Trophoblast cell (in vitro differentiated cells and primary cell): ENCODE data around the gene ARHGAP10.
A peak's percentile ranks its signal among the peaks of the same experiment; 100 is the strongest.

ENCODE experiments used
- DNase-seq, 2 donors: peaks; one replicate each; pipeline ENCODE4 v3.0.0-alpha.2; 2016
- H2AFZ ChIP-seq: 2 replicates; pipeline ENCODE4 v1.6.1; 2013; ENCODE audit warnings: low read length, moderate library complexity, mild to moderate bottlenecking; ENCODE audit not compliant: insufficient read depth, poor library complexity
- H2AK5ac ChIP-seq: 2 replicates; pipeline ENCODE4 v1.6.1; 2013; ENCODE audit warnings: mild to moderate bottlenecking, low read length
- H2BK120ac ChIP-seq: 2 replicates; pipeline ENCODE4 v1.6.1; 2013; ENCODE audit warnings: low read length, mild to moderate bottlenecking, moderate library complexity; ENCODE audit not compliant: insufficient read depth, poor library complexity
- H2BK12ac ChIP-seq: 2 replicates; pipeline ENCODE4 v1.6.1; 2013; ENCODE audit warnings: mild to moderate bottlenecking, low read length, moderate library complexity
- H2BK5ac ChIP-seq: 2 replicates; pipeline ENCODE4 v1.6.1; 2013; ENCODE audit warnings: low read length, low read depth, moderate library complexity, mild to moderate bottlenecking; ENCODE audit not compliant: poor library complexity
- H3K14ac ChIP-seq: 2 replicates; pipeline ENCODE4 v1.6.1; 2013; ENCODE audit warnings: mild to moderate bottlenecking, low read length
- H3K18ac ChIP-seq: 2 replicates; pipeline ENCODE4 v1.6.1; 2013; ENCODE audit warnings: mild to moderate bottlenecking, low read length
- H3K23ac ChIP-seq: 2 replicates; pipeline ENCODE4 v1.6.1; 2013; ENCODE audit warnings: low read length
- H3K27ac ChIP-seq: 2 replicates; pipeline ENCODE4 v1.5.1; 2013; ENCODE audit warnings: low read depth, mild to moderate bottlenecking, inconsistent platforms, low read length, moderate library complexity
- H3K27me3 ChIP-seq: 2 replicates; pipeline ENCODE4 v1.6.1; 2013; ENCODE audit warnings: inconsistent platforms, mild to moderate bottlenecking, low read length, moderate library complexity; ENCODE audit not compliant: insufficient read depth
- H3K36me3 ChIP-seq, 2 experiments: 1 replicate in 1 of 2; 2 replicates in 1 of 2; pipeline ENCODE4 v1.6.1; 2013; ENCODE audit warnings: low read length in 2 of 2, mild to moderate bottlenecking in 2 of 2, moderate library complexity in 1 of 2; ENCODE audit not compliant: insufficient read depth in 2 of 2, control insufficient read depth in 1 of 2
- H3K4ac ChIP-seq: 2 replicates; pipeline ENCODE4 v1.6.1; 2013; ENCODE audit warnings: low read depth, mild to moderate bottlenecking, low read length, moderate library complexity
- H3K4me1 ChIP-seq, 2 experiments: 1 replicate in 1 of 2; 2 replicates in 1 of 2; pipeline ENCODE4 v1.6.1; 2013; ENCODE audit warnings: low read length in 2 of 2, mild to moderate bottlenecking in 2 of 2, moderate library complexity in 1 of 2; ENCODE audit not compliant: insufficient read depth in 2 of 2, control insufficient read depth in 1 of 2
- H3K4me2 ChIP-seq: 2 replicates; pipeline ENCODE4 v1.6.1; 2013; ENCODE audit warnings: inconsistent platforms, mild to moderate bottlenecking, low read length, moderate library complexity
- H3K4me3 ChIP-seq: 2 replicates; pipeline ENCODE4 v1.5.1; 2013; ENCODE audit warnings: mild to moderate bottlenecking, low read depth, low read length, inconsistent platforms
- H3K79me1 ChIP-seq: one replicate; pipeline ENCODE4 v1.6.1; 2013; ENCODE audit warnings: low read length
- H3K79me2 ChIP-seq: 2 replicates; pipeline ENCODE4 v1.6.1; 2013; ENCODE audit warnings: low read length, mild to moderate bottlenecking; ENCODE audit not compliant: control insufficient read depth, insufficient read depth, poor library complexity
- H3K9ac ChIP-seq: 2 replicates; pipeline ENCODE4 v1.6.1; 2013; ENCODE audit warnings: mild to moderate bottlenecking, low read length
- H3K9me3 ChIP-seq: 2 replicates; pipeline ENCODE4 v1.6.1; 2013; ENCODE audit warnings: low read depth, mild to moderate bottlenecking, control low read depth, inconsistent platforms, low read length; ENCODE audit not compliant: insufficient read depth
- H4K12ac ChIP-seq: 2 replicates; pipeline ENCODE4 v1.6.1; 2013; ENCODE audit warnings: low read depth, mild to moderate bottlenecking, low read length, moderate library complexity
- H4K8ac ChIP-seq: 2 replicates; pipeline ENCODE4 v1.6.1; 2013; ENCODE audit warnings: low read depth, mild to moderate bottlenecking, low read length, moderate library complexity
- H4K91ac ChIP-seq: one replicate; pipeline ENCODE4 v1.6.1; 2013; ENCODE audit warnings: low read depth, mild to moderate bottlenecking, low read length, moderate library complexity
- WGBS: extraction: QIAGEN DNeasy Blood & Tissue Kit; methylation state at CpG from one replicate; pipeline ENCODE4 v1.1.7; 2013; ENCODE audit warnings: missing lambda C conversion rate; ENCODE audit not compliant: insufficient read length, insufficient coverage; ENCODE audit errors: extremely low coverage; 5-methylcytosine and 5-hydroxymethylcytosine counted together

ARHGAP10 gene

GRCh38 chr4:147955827-147956558 is 224.1 kb downstream of the ARHGAP10 start:
- Histone ChIP-seq H3K27me3 (no peaks in the 10 kb centered on the region), H3K4me1 (peaks cover 2% of the 10 kb centered on the region in 2 experiments)

GRCh38 chr4:147957446-147957845 is 225.6 kb downstream of the ARHGAP10 start:
- no peak overlapping the region for H2AK5ac ChIP-seq
- H3K4me1 ChIP-seq, result peaks cover 2% of the 10 kb centered on the region in 2 experiments
- H3K18ac ChIP-seq, result no peak overlapping the region
- H3K4me3 ChIP-seq, result no peak overlapping the region
- no peak overlapping the region for H3K4me2 ChIP-seq
- H3K79me2 ChIP-seq, result no peaks in the 10 kb centered on the region
- no peak overlapping the region for H4K12ac ChIP-seq
- H3K27ac ChIP-seq, result no peak overlapping the region
- H3K14ac ChIP-seq, result no peak overlapping the region
- H4K91ac ChIP-seq, result no peak overlapping the region
- no peak overlapping the region for H2BK120ac ChIP-seq
- H3K4ac ChIP-seq, result no peak overlapping the region
- no peak overlapping the region for H3K23ac ChIP-seq
- H2BK5ac ChIP-seq, result no peak overlapping the region
- DNase-seq, result no peak
- WGBS, result no CpG with 5 or more reads among the region's 3 CpGs
- no peak overlapping the region for H2BK12ac ChIP-seq
- H3K79me1 ChIP-seq, result no peaks in the 10 kb centered on the region
- no peak overlapping the region for H3K9ac ChIP-seq
- no peak overlapping the region for H4K8ac ChIP-seq
- H3K9me3 ChIP-seq, result no peaks in the 10 kb centered on the region
- no peak overlapping the region for H2AFZ ChIP-seq
- H3K36me3 ChIP-seq, result no peaks in the 10 kb centered on the region
- no peaks in the 10 kb centered on the region for H3K27me3 ChIP-seq

More at GRCh38 chr4:147955827-147956558, 224.1 kb downstream of the ARHGAP10 start:
- H4K91ac ChIP-seq, result no peak overlapping the region
- no peak overlapping the region for H3K4me2 ChIP-seq
- no peaks in the 10 kb centered on the region for H3K79me2 ChIP-seq
- WGBS, result 100% methylated on average over 1 of the region's 4 CpGs
- no peak overlapping the region for H2BK5ac ChIP-seq
- H3K79me1 ChIP-seq, result no peaks in the 10 kb centered on the region
- no peak for DNase-seq
- no peak overlapping the region for H4K8ac ChIP-seq
- H2AFZ ChIP-seq, result no peak overlapping the region
- no peaks in the 10 kb centered on the region for H3K36me3 ChIP-seq
- no peaks in the 10 kb centered on the region for H3K9me3 ChIP-seq
- no peak overlapping the region for H2BK12ac ChIP-seq
- H3K23ac ChIP-seq, result no peak overlapping the region
- no peak overlapping the region for H2BK120ac ChIP-seq
- H4K12ac ChIP-seq, result no peak overlapping the region
- H3K14ac ChIP-seq, result no peak overlapping the region
- no peak overlapping the region for H3K4me3 ChIP-seq
- H2AK5ac ChIP-seq, result no peak overlapping the region
- no peak overlapping the region for H3K4ac ChIP-seq
- H3K18ac ChIP-seq, result no peak overlapping the region
- no peak overlapping the region for H3K9ac ChIP-seq
- H3K27ac ChIP-seq, result no peak overlapping the region

- Histone ChIP-seq H2BK5ac (no peak overlapping the region), H3K4me1 (peaks cover 2% of the 10 kb centered on the region in 2 experiments), H3K14ac (no peak overlapping the region), H4K12ac (no peak overlapping the region), H2BK120ac (no peak overlapping the region), H3K4me3 (no peak overlapping the region), H3K23ac (no peak overlapping the region), H4K8ac (no peak overlapping the region), H3K36me3 (no peaks in the 10 kb centered on the region), H3K27ac (no peak overlapping the region), H3K4me2 (no peak overlapping the region), H3K79me2 (no peaks in the 10 kb centered on the region), H2AFZ (no peak overlapping the region), H2BK12ac (no peak overlapping the region), H3K9me3 (no peaks in the 10 kb centered on the region), H3K18ac (no peak overlapping the region), H4K91ac (no peak overlapping the region), H3K4ac (no peak overlapping the region), H2AK5ac (no peak overlapping the region), H3K27me3 (no peaks in the 10 kb centered on the region), H3K9ac (no peak overlapping the region), H3K79me1 (no peaks in the 10 kb centered on the region)
- peak; percentile 54 to 77 for DNase-seq
- no CpG with 5 or more reads among the region's 3 CpGs for WGBS
These were observed 226.2 kb downstream of the ARHGAP10 start for GRCh38 chr4:147958057-147958456.

- Histone ChIP-seq H3K36me3 (no peaks in the 10 kb centered on the region), H3K4me1 (peaks cover 2% of the 10 kb centered on the region in 2 experiments), H3K4ac (no peak overlapping the region), H3K4me2 (no peak overlapping the region), H3K14ac (no peak overlapping the region), H2BK120ac (no peak overlapping the region), H3K27ac (no peak overlapping the region), H3K9ac (no peak overlapping the region), H3K9me3 (no peaks in the 10 kb centered on the region), H3K23ac (no peak overlapping the region), H4K91ac (no peak overlapping the region), H2BK5ac (no peak overlapping the region), H2BK12ac (no peak overlapping the region), H4K12ac (no peak overlapping the region), H3K4me3 (no peak overlapping the region), H3K79me1 (no peaks in the 10 kb centered on the region), H3K27me3 (no peaks in the 10 kb centered on the region), H3K79me2 (no peaks in the 10 kb centered on the region), H4K8ac (no peak overlapping the region), H2AK5ac (no peak overlapping the region), H2AFZ (no peak overlapping the region), H3K18ac (no peak overlapping the region)
- WGBS, result no CpG with 5 or more reads among the region's 4 CpGs
- no peak for DNase-seq
These were observed 226.7 kb downstream of the ARHGAP10 start for GRCh38 chr4:147958489-147959065.
